Left hindlimb (tissue), 1 donor: ENCODE results near the gene FBH1.
A peak's percentile ranks its signal among the peaks of the same experiment; 100 is the strongest.
"Not testable (repeated sequence)": the region's sequence is repeated elsewhere in the genome, so short reads cannot be mapped to it uniquely, and the experiment has no call there.

ENCODE experiments used
- DNase-seq: peaks from one replicate; pipeline ENCODE4 v3.0.0-alpha.2; 2018

The FBH1 gene

GRCh38 chr10:5905854-5906507 lies 15.9 kb downstream of the FBH1 start:
- peak; percentile 53 for DNase-seq

GRCh38 chr10:5906651-5907050 lies 16.6 kb downstream of the FBH1 start:
- DNase-seq = no peak

- not testable (repeated sequence) for DNase-seq
These were observed 18.6 kb downstream of the FBH1 start for GRCh38 chr10:5908676-5909075.

GRCh38 chr10:5910323-5911100 lies 20.5 kb downstream of the FBH1 start:
- DNase-seq = no peak

- no peak for DNase-seq
These were observed 21.6 kb downstream of the FBH1 start for GRCh38 chr10:5911670-5912069.

GRCh38 chr10:5913736-5914135 lies 23.7 kb downstream of the FBH1 start:
- DNase-seq = no peak

- no peak for DNase-seq
These were observed 25.4 kb downstream of the FBH1 start for GRCh38 chr10:5915451-5915850.

- DNase-seq = no peak
These were observed 27.3 kb downstream of the FBH1 start for GRCh38 chr10:5917305-5917704.

- DNase-seq = no peak
These were observed 28.7 kb downstream of the FBH1 start for GRCh38 chr10:5918763-5919162.

- no peak for DNase-seq
These were observed 29.5 kb downstream of the FBH1 start for GRCh38 chr10:5919568-5919967.

GRCh38 chr10:5921746-5922145 lies 31.7 kb downstream of the FBH1 start:
- no peak for DNase-seq

GRCh38 chr10:5924889-5925288 lies 34.8 kb downstream of the FBH1 start:
- no peak for DNase-seq

GRCh38 chr10:5927306-5927705 lies 37.3 kb downstream of the FBH1 start:
- DNase-seq = no peak

- DNase-seq = no peak
These were observed 39.4 kb downstream of the FBH1 start for GRCh38 chr10:5929442-5929841.

- DNase-seq = no peak
These were observed 40.2 kb downstream of the FBH1 start for GRCh38 chr10:5930272-5930671.

GRCh38 chr10:5932345-5932744 lies 42.3 kb downstream of the FBH1 start:
- DNase-seq = no peak

- DNase-seq = no peak
These were observed 44.0 kb downstream of the FBH1 start for GRCh38 chr10:5933909-5934546.

- no peak for DNase-seq
These were observed 45.6 kb downstream of the FBH1 start for GRCh38 chr10:5935628-5936027.

- no peak for DNase-seq
These were observed 47.0 kb downstream of the FBH1 start for GRCh38 chr10:5937016-5937415.

- no peak for DNase-seq
These were observed 48.2 kb downstream of the FBH1 start for GRCh38 chr10:5938291-5938690.

- no peak for DNase-seq
These were observed 50.8 kb downstream of the FBH1 start for GRCh38 chr10:5940807-5941218.

- DNase-seq = no peak
These were observed 51.5 kb downstream of the FBH1 start for GRCh38 chr10:5941579-5941978.

- no peak for DNase-seq
These were observed 52.0 kb downstream of the FBH1 start for GRCh38 chr10:5942001-5942400.

GRCh38 chr10:5942474-5942873 lies 52.4 kb downstream of the FBH1 start:
- DNase-seq = no peak
